Measurements from ENCODE around the gene GFER. TPM values are rescaled to one million over a fixed set of nuclear protein-coding genes. Genes with fewer than 3 reads are reported as not detected.

GFER gene
- total and polyA plus RNA-seq, 9 of the 15 experiments (the other 6 are each of a cell fraction or from before 2014, with no cell fraction given), result 4.3 to 53.7 (median 19.8) TPM

DNA sequence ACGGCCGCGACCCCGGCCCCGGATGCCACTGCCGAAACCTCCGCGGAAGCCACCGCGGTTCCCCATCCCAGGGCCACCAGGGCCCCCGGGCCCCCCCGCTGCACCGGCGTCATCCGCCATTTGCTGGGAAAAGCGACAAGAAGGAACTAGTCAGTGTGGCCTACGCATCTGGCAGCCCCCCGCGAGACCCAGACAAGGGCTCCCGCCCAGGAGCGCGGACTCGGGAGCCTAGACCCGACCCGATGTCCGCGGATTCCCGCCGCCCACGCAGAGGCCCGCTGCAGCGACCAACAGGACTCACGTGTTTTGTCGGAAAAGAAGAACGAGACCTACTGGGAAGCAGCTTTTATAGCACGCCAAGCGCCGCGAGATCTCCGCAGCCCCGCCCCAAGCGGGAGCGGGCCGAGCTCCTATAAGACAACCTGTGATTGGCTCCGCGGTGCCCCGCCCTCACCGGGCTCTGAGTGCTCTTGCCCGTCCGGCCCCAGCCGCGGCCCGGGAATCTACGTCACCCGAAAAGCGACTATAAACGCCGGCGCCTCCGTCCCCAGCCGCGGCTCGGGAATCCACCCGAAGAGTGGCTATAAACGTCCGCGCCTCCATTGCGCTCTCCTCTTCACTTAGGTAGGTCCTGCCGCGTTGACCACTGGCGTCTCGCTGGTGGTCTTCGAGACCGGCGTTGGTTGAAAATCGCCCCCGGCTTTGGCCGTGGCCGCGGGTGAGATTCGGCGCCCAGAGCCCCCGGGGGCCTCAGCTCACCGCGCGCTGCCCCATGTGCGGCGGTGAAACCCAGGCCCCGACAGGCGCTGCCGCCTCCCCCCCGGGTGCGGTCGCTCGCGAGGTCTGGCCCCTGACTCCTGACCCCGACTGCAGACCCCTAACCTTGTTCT is 19.2 kb upstream of the GFER start, which contains the start of gene RPS2 (continued):
- TF ChIP-seq ZNF316 (IDR thresholded peaks at IDR 0.05) (no peak), HDAC8 (tag; IDR thresholded peaks at IDR 0.05) (no peak; the same call in 1 of the 2 replicates), ZNF140 (CRISPR knock-in tag; IDR thresholded peaks at IDR 0.05) (no peak), POLR3G (IDR thresholded peaks at IDR 0.05; ENCODE audit: extremely low read depth, insufficient read length, insufficient replicate concordance) (no peak), STAT5B (CRISPR knock-in tag; IDR thresholded peaks at IDR 0.05) (no peak), ETV1 (tag; conservative IDR thresholded peaks at IDR 0.05; ENCODE audit: low read depth) (peak; percentile 25; the same call in 1 of the 2 replicates), ZNF830 (CRISPR knock-in tag; IDR thresholded peaks at IDR 0.05) (0 out of 2 replicates have a peak, but pooled peaks have one; percentile 93), BCL6 (CRISPR knock-in tag; IDR thresholded peaks at IDR 0.05) (no peak), ZNF311 (CRISPR knock-in tag; IDR thresholded peaks at IDR 0.05) (no peak), NFIC (IDR thresholded peaks at IDR 0.05) (peak; percentile 73; the same call in 1 of the 2 replicates), NFE2 (IDR thresholded peaks at IDR 0.05; ENCODE audit: low read depth) (no peak), SIX5 (IDR thresholded peaks at IDR 0.05; ENCODE audit: borderline replicate concordance in 1 of 2, insufficient read depth in 1 of 2, low read depth in 1 of 2, low read length in 2 of 2) (no peak; a peak in 1 of 4 replicates), ZNF232 (CRISPR knock-in tag; IDR thresholded peaks at IDR 0.05) (no peak), SLC30A9 (CRISPR knock-in tag; IDR thresholded peaks at IDR 0.05) (no peak), ETS2 (tag; IDR thresholded peaks at IDR 0.05; ENCODE audit: borderline replicate concordance, poor library complexity, severe bottlenecking) (peak; percentile 43), TAF15 (IDR thresholded peaks at IDR 0.05; ENCODE audit: low read depth, low read length) (no peak), EWSR1 (IDR thresholded peaks at IDR 0.05; ENCODE audit: borderline replicate concordance, low read depth, partially characterized antibody) (no peak)
- TF ChIP-seq, protein P1, sequence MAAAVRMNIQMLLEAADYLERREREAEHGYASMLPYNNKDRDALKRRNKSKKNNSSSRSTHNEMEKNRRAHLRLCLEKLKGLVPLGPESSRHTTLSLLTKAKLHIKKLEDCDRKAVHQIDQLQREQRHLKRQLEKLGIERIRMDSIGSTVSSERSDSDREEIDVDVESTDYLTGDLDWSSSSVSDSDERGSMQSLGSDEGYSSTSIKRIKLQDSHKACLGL (CRISPR knock-in tag; IDR thresholded peaks at IDR 0.05; ENCODE audit: borderline replicate concordance, poor library complexity, severe bottlenecking), result peak; percentile 93
- TF ChIP-seq, protein P2, sequence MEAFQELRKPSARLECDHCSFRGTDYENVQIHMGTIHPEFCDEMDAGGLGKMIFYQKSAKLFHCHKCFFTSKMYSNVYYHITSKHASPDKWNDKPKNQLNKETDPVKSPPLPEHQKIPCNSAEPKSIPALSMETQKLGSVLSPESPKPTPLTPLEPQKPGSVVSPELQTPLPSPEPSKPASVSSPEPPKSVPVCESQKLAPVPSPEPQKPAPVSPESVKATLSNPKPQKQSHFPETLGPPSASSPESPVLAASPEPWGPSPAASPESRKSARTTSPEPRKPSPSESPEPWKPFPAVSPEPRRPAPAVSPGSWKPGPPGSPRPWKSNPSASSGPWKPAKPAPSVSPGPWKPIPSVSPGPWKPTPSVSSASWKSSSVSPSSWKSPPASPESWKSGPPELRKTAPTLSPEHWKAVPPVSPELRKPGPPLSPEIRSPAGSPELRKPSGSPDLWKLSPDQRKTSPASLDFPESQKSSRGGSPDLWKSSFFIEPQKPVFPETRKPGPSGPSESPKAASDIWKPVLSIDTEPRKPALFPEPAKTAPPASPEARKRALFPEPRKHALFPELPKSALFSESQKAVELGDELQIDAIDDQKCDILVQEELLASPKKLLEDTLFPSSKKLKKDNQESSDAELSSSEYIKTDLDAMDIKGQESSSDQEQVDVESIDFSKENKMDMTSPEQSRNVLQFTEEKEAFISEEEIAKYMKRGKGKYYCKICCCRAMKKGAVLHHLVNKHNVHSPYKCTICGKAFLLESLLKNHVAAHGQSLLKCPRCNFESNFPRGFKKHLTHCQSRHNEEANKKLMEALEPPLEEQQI (IDR thresholded peaks at IDR 0.05), result no peak
- TF ChIP-seq, protein P3, sequence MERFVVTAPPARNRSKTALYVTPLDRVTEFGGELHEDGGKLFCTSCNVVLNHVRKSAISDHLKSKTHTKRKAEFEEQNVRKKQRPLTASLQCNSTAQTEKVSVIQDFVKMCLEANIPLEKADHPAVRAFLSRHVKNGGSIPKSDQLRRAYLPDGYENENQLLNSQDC (CRISPR knock-in tag; IDR thresholded peaks at IDR 0.05), result no peak
- TF ChIP-seq, protein P4, sequence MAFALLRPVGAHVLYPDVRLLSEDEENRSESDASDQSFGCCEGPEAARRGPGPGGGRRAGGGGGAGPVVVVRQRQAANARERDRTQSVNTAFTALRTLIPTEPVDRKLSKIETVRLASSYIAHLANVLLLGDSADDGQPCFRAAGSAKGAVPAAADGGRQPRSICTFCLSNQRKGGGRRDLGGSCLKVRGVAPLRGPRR (CRISPR knock-in tag; IDR thresholded peaks at IDR 0.05), result no peak
- TF ChIP-seq, protein P5, sequence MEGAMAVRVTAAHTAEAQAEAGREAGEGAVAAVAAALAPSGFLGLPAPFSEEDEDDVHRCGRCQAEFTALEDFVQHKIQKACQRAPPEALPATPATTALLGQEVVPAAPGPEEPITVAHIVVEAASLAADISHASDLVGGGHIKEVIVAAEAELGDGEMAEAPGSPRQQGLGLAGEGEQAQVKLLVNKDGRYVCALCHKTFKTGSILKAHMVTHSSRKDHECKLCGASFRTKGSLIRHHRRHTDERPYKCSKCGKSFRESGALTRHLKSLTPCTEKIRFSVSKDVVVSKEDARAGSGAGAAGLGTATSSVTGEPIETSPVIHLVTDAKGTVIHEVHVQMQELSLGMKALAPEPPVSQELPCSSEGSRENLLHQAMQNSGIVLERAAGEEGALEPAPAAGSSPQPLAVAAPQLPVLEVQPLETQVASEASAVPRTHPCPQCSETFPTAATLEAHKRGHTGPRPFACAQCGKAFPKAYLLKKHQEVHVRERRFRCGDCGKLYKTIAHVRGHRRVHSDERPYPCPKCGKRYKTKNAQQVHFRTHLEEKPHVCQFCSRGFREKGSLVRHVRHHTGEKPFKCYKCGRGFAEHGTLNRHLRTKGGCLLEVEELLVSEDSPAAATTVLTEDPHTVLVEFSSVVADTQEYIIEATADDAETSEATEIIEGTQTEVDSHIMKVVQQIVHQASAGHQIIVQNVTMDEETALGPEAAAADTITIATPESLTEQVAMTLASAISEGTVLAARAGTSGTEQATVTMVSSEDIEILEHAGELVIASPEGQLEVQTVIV (CRISPR knock-in tag; IDR thresholded peaks at IDR 0.05; ENCODE audit: borderline replicate concordance), result no peak
